Ishikawa (cell line): ENCODE data around the gene GMCL2.

Experiments used
- CEBPB ChIP-seq: IDR thresholded peaks from 2 replicates; pipeline ENCODE4 v1.6.1; 2012
- CREB1 ChIP-seq: IDR thresholded peaks from 2 replicates; pipeline ENCODE4 v1.6.1; 2012; ENCODE audit warnings: low read depth
- EGR1 ChIP-seq: IDR thresholded peaks from 2 replicates; pipeline ENCODE4 v1.6.1; 2012
- EP300 ChIP-seq: IDR thresholded peaks from 2 replicates; pipeline ENCODE4 v1.6.1; 2012; ENCODE audit warnings: borderline replicate concordance
- FOXM1 ChIP-seq: IDR thresholded peaks from 2 replicates; pipeline ENCODE4 v1.6.1; 2012; ENCODE audit warnings: low read depth, borderline replicate concordance
- NFIC ChIP-seq: IDR thresholded peaks from 2 replicates; pipeline ENCODE4 v1.6.1; 2012
- RAD21 ChIP-seq: IDR thresholded peaks from 2 replicates; pipeline ENCODE4 v1.6.1; 2012; ENCODE audit warnings: low read depth
- TAF1 ChIP-seq: IDR thresholded peaks from 2 replicates; pipeline ENCODE4 v1.6.1; 2012; ENCODE audit warnings: low read depth, mild to moderate bottlenecking
- TCF12 ChIP-seq: IDR thresholded peaks from 2 replicates; pipeline ENCODE4 v1.6.1; 2012; ENCODE audit warnings: low read depth
- TEAD4 ChIP-seq: IDR thresholded peaks from 2 replicates; pipeline ENCODE4 v1.6.1; 2012
- YY1 ChIP-seq: IDR thresholded peaks from 2 replicates; pipeline ENCODE4 v1.6.1; 2012; ENCODE audit warnings: low read depth
- ZBTB7A ChIP-seq: IDR thresholded peaks from 2 replicates; pipeline ENCODE4 v1.6.1; 2012; ENCODE audit warnings: low read depth
- TF ChIP-seq, protein P1 (sequence below): IDR thresholded peaks from 2 replicates; pipeline ENCODE4 v1.6.1; 2012
- TF ChIP-seq, protein P2 (sequence below): IDR thresholded peaks from 2 replicates; pipeline ENCODE4 v1.6.1; 2012
- TF ChIP-seq, protein P3 (sequence below): IDR thresholded peaks from 2 replicates; pipeline ENCODE4 v1.6.1; 2012; ENCODE audit warnings: low read depth, mild to moderate bottlenecking

Gene GMCL2

DNA sequence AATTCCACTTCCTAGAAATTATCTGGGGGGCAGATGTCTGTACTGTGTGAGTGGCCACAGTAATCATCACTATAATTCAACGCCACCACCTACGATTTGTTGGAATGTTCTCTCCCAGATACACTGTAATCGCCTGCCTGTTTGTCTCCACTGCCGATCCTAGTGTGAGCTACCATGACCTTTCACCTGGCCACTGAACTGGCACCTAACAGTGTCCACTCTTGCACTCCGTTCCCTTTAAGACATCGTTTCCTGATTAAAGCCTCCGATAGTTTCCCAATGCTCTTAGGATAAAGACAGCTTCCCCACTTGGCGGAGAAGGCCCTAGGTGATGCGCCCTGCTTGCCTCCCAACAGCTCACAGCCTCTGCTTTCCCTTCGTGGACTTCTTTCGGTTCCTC lies 41.4 kb upstream of the GMCL2 start:
- no peak for TF ChIP-seq TAF1
- no peak for TF ChIP-seq RAD21
- TF ChIP-seq, protein P1, sequence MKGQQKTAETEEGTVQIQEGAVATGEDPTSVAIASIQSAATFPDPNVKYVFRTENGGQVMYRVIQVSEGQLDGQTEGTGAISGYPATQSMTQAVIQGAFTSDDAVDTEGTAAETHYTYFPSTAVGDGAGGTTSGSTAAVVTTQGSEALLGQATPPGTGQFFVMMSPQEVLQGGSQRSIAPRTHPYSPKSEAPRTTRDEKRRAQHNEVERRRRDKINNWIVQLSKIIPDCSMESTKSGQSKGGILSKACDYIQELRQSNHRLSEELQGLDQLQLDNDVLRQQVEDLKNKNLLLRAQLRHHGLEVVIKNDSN, result no peak
- no peak for TF ChIP-seq TEAD4
- TF ChIP-seq ZBTB7A, result no peak
- TF ChIP-seq YY1, result no peak
- no peak for TF ChIP-seq EGR1
- TF ChIP-seq CREB1, result no peak
- no peak for TF ChIP-seq NFIC
- no peak for TF ChIP-seq FOXM1
- TF ChIP-seq, protein P2, sequence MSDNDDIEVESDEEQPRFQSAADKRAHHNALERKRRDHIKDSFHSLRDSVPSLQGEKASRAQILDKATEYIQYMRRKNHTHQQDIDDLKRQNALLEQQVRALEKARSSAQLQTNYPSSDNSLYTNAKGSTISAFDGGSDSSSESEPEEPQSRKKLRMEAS, result no peak
- TF ChIP-seq TCF12, result no peak
- TF ChIP-seq EP300, result no peak
- TF ChIP-seq CEBPB, result no peak

DNA sequence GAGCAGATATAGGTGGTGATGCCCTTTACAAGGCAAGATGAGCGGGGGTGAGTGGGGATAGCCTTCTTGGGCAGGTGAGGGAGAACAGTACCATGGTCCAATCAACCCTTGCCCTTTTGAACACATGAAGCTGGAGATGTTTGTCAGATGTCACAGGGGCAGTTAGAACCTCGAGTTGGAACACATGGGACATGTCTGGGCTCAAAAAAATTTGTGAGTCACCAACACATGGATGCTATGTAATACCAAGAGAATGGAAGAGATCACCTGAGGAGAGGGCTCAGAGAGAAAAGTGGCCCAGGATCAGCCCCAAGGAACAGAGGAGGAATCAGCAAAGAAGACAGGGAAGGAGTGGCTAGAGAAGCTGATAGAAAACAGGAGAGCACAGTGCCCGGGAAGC lies 40.8 kb upstream of the GMCL2 start:
- TF ChIP-seq FOXM1 (no peak), RAD21 (no peak), YY1 (no peak)
- TF ChIP-seq, protein P2, result no peak

DNA sequence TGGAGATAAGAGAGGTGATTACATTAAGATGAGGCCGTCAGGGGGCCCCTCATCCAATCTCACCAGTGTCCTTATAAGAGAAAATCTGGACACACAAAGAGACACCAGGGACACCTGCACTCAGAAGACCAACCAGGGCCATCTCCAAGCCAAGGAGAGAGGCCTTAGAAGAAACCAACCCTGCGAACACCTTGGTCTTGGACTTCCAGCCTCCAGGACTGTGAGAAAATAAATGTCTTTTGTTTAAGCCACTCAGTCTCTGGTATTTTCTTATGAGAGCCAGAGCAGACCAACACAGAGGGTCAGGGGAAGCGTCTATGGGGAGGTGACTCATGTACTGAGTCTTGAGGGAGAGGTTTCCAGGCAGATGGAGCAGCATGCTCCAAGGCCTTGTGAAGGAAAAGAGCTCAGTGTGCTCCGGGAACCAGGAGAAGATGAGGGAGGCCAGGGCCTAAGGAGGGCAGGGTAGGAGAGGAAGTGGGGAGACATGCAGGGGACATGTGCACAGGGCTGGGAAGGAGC lies 40.0 kb upstream of the GMCL2 start:
- TF ChIP-seq TAF1, result no peak
- no peak for TF ChIP-seq CREB1
- TF ChIP-seq TCF12, result no peak
- TF ChIP-seq, protein P3, sequence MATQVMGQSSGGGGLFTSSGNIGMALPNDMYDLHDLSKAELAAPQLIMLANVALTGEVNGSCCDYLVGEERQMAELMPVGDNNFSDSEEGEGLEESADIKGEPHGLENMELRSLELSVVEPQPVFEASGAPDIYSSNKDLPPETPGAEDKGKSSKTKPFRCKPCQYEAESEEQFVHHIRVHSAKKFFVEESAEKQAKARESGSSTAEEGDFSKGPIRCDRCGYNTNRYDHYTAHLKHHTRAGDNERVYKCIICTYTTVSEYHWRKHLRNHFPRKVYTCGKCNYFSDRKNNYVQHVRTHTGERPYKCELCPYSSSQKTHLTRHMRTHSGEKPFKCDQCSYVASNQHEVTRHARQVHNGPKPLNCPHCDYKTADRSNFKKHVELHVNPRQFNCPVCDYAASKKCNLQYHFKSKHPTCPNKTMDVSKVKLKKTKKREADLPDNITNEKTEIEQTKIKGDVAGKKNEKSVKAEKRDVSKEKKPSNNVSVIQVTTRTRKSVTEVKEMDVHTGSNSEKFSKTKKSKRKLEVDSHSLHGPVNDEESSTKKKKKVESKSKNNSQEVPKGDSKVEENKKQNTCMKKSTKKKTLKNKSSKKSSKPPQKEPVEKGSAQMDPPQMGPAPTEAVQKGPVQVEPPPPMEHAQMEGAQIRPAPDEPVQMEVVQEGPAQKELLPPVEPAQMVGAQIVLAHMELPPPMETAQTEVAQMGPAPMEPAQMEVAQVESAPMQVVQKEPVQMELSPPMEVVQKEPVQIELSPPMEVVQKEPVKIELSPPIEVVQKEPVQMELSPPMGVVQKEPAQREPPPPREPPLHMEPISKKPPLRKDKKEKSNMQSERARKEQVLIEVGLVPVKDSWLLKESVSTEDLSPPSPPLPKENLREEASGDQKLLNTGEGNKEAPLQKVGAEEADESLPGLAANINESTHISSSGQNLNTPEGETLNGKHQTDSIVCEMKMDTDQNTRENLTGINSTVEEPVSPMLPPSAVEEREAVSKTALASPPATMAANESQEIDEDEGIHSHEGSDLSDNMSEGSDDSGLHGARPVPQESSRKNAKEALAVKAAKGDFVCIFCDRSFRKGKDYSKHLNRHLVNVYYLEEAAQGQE, result no peak
- TF ChIP-seq YY1, result no peak
- TF ChIP-seq, protein P1, result no peak
- TF ChIP-seq, protein P2, result no peak
- no peak for TF ChIP-seq CEBPB
- no peak for TF ChIP-seq TEAD4
- TF ChIP-seq EGR1, result no peak
- no peak for TF ChIP-seq ZBTB7A
- no peak for TF ChIP-seq NFIC
- TF ChIP-seq FOXM1, result no peak
- no peak for TF ChIP-seq EP300
- no peak for TF ChIP-seq RAD21

DNA sequence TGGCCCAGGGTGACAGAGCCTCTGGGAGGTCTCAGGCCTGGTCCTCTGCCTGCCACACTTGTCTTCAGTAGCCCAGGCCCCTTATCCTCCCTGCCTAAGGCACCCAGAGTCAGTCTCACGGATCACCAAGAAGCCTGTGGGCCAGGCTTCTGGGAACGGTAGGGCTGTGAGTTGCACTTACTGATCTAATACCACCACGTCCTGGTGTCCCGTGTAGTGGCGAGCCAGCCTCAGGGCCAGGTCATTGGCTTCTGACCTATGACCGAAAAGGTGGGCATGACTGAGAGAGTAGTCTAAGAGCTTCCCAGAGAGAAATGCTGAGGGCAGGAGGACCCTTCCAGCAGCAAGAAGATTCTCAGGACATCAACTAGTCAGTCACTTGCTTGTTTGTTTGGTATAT lies 38.0 kb upstream of the GMCL2 start:
- TF ChIP-seq YY1, result no peak
- TF ChIP-seq EP300, result no peak
- TF ChIP-seq, protein P1, result no peak
- no peak for TF ChIP-seq EGR1
- no peak for TF ChIP-seq FOXM1
- TF ChIP-seq NFIC, result no peak
- TF ChIP-seq, protein P2, result no peak
- no peak for TF ChIP-seq CEBPB
- no peak for TF ChIP-seq TEAD4
- TF ChIP-seq TAF1, result no peak
- TF ChIP-seq RAD21, result no peak
- TF ChIP-seq, protein P3, result no peak
- no peak for TF ChIP-seq ZBTB7A

DNA sequence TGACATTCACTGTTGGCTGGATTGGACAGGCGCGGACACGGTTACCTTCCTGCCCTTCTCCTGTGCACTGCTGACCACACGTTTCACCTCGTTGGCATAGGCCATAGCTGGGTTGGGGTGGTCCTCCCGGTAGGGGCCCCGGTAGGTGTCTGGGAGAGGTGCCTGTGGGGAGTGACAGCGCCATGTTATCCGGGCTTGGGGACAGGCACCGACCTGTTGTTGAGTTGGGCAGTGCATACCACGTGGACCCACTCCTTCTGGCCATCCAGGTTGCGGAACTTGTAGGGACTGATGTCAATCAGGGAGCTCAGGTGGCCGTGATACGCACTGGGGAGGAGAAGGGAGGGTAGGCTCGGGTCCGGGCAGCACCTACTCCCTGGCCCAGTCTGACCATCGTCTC lies 37.2 kb upstream of the GMCL2 start:
- TF ChIP-seq CREB1 (no peak), EP300 (no peak), ZBTB7A (no peak), TCF12 (no peak), TEAD4 (no peak), NFIC (no peak), EGR1 (no peak), RAD21 (no peak), YY1 (no peak), TAF1 (no peak), CEBPB (no peak)
- TF ChIP-seq, protein P2, result no peak
- TF ChIP-seq, protein P1, result no peak
- TF ChIP-seq, protein P3, result no peak
